GM19438 (cell line): ENCODE measurements around the gene NCAPH2.

Experiments used
- ATAC-seq: cut with Tn5 transposase; IDR thresholded peaks from one replicate; pipeline ENCODE4 v1.9.1; 2021; ENCODE audit warnings: low read depth; ENCODE audit not compliant: unreplicated experiment

The NCAPH2 gene

GRCh38 chr22:50568626-50569025, 60.6 kb downstream of the NCAPH2 start:
- ATAC-seq = no peak

- ATAC-seq = no peak
Observed at GRCh38 chr22:50569041-50569459, 61.0 kb downstream of the NCAPH2 start.

GRCh38 chr22:50569896-50570535, 62.0 kb downstream of the NCAPH2 start:
- ATAC-seq = no peak

GRCh38 chr22:50570861-50571260, 62.8 kb downstream of the NCAPH2 start:
- no peak for ATAC-seq

- ATAC-seq = no peak
Observed at GRCh38 chr22:50571264-50572175, 63.5 kb downstream of the NCAPH2 start.

- ATAC-seq = no peak
Observed at GRCh38 chr22:50572965-50573364, 64.9 kb downstream of the NCAPH2 start.

GRCh38 chr22:50573491-50574382, 65.7 kb downstream of the NCAPH2 start:
- ATAC-seq = no peak

GRCh38 chr22:50574383-50574755, 66.3 kb downstream of the NCAPH2 start:
- ATAC-seq = no peak
